ENCODE measurements around the gene CLIC6. TPM values are rescaled to one million over a fixed set of nuclear protein-coding genes. Genes with fewer than 3 reads are reported as not detected.

Gene CLIC6
- total RNA-seq, 1 experiment from 2014 or later = not detected

DNA sequence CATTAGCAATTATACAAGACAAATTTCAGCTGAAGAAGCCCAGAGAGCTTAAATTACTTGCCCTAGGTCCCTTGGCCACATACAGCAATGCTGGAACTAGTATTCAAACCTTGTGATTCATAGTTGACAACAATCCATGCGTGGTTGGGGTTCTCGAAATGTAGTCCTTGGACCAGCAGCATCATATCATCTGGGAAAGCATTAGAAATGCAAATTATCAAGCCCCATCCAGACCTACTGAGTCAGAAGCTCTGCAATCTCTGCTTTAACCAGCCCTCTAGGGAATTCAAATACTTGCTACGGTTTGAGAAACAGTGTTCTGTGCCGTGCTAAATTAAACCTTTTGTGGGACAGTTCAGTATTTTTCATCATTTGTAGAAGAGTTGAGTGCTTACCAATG lies 65.1 kb downstream of the CLIC6 start:
- intact Hi-C loops (cut with micrococcal nuclease) = no loop called here
- Mint-ChIP-seq H3K9me3 (ENCODE audit: unreplicated experiment) (no peaks in the 10 kb centered on the region), H3K4me1 (ENCODE audit: insufficient read depth, unreplicated experiment) (peaks cover 63% of the 10 kb centered on the region), H3K27me3 (ENCODE audit: insufficient read depth, unreplicated experiment) (no peaks in the 10 kb centered on the region), H3K36me3 (ENCODE audit: insufficient read depth, unreplicated experiment) (no peaks in the 10 kb centered on the region), H3K27ac (ENCODE audit: low read depth, unreplicated experiment) (peak overlapping the region; percentile 59), H3K4me3 (ENCODE audit: unreplicated experiment) (no peak overlapping the region)
- no TSS peak for BruUV-seq (replicated peaks)
- DNase-seq (ENCODE audit: unreplicated experiment) = no peak
- ChIA-PET POLR2A (interaction anchor here (0.7 to 8.2 kb wide), 19 partner anchors 10 to 656 kb away, joined by 3 to 63 read pairs (median 6); no protein-coding TSS in a partner anchor), CTCF (interaction anchor here (0.5 to 3.7 kb wide), 7 partner anchors 10 to 142 kb away, joined by 3 to 17 read pairs (median 3); no protein-coding TSS in a partner anchor)
- TF ChIP-seq, protein P1, sequence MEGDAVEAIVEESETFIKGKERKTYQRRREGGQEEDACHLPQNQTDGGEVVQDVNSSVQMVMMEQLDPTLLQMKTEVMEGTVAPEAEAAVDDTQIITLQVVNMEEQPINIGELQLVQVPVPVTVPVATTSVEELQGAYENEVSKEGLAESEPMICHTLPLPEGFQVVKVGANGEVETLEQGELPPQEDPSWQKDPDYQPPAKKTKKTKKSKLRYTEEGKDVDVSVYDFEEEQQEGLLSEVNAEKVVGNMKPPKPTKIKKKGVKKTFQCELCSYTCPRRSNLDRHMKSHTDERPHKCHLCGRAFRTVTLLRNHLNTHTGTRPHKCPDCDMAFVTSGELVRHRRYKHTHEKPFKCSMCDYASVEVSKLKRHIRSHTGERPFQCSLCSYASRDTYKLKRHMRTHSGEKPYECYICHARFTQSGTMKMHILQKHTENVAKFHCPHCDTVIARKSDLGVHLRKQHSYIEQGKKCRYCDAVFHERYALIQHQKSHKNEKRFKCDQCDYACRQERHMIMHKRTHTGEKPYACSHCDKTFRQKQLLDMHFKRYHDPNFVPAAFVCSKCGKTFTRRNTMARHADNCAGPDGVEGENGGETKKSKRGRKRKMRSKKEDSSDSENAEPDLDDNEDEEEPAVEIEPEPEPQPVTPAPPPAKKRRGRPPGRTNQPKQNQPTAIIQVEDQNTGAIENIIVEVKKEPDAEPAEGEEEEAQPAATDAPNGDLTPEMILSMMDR (IDR thresholded peaks at IDR 0.05; ENCODE audit: unreplicated experiment) = no peak

DNA sequence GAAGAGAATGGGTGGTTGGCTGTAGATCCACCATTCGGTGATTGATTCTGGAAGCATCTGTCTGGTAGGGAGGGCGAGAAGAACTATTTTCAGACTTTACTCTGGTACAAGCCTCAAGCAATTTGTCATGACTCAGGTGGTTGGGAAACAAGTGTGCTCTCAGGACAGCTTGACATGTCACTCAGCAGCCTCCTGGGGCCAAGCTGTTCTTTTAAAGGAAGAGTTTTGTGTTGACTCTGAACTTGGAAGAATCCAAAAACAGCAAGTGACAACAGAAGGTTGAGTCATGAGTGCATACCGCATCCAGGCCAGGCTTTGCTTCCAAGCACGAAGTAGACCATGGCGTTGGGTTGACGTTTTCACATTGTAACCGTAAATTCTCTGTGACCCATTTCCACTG lies 65.9 kb downstream of the CLIC6 start:
- intact Hi-C loops (cut with micrococcal nuclease) = no loop called here
- Mint-ChIP-seq H3K4me1 (ENCODE audit: insufficient read depth, unreplicated experiment) (peaks cover 63% of the 10 kb centered on the region), H3K27ac (ENCODE audit: low read depth, unreplicated experiment) (peak overlapping the region; percentile 59), H3K9me3 (ENCODE audit: unreplicated experiment) (no peaks in the 10 kb centered on the region), H3K4me3 (ENCODE audit: unreplicated experiment) (no peak overlapping the region), H3K27me3 (ENCODE audit: insufficient read depth, unreplicated experiment) (no peaks in the 10 kb centered on the region), H3K36me3 (ENCODE audit: insufficient read depth, unreplicated experiment) (no peaks in the 10 kb centered on the region)
- no TSS peak for BruUV-seq (replicated peaks)
- peak; percentile 92 for DNase-seq (ENCODE audit: unreplicated experiment)
- CTCF ChIA-PET = interaction anchor here (1.3 to 3.7 kb wide), 3 partner anchors 11 to 42 kb away, joined by 3 to 17 read pairs (median 16); no protein-coding TSS in a partner anchor
- POLR2A ChIA-PET = interaction anchor here (0.5 to 8.2 kb wide), 18 partner anchors 9 to 522 kb away, joined by 3 to 63 read pairs (median 4); no protein-coding TSS in a partner anchor
- TF ChIP-seq, protein P1 (IDR thresholded peaks at IDR 0.05; ENCODE audit: unreplicated experiment) = no peak

DNA sequence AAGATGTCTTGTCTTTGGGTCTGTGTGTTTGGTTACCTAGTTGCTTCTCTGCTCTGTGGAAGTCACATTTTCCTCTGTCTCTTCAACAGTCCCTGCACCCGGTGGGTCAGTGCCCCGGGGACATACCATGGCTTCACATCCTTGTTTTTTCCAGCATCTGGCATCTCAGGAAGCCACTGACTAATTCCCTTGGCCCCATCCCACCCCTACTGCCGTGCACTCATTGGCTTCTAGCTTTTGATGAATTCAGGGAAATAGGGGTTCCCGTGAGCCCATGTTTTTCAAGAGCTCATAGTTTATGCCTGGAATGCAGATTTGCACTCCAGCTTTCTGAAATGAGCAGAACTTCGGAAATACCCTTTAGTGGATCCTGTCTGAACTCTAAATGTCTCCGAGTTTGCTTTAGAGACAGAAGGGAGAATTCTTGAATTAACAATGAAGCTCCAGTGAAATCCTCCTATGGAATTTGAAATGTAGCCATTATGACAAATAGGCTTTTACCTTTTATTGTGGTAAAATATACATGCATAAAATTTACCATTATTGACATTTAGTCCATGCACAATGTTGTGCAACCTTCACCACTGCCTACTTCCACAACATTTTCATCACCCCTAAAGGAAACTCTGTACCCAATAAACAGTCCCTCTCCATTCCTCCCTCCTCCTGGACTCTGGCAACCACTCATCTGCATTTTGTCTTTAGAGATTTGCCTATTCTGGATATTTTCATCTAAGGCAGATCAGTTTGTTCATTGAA lies 67.5 kb downstream of the CLIC6 start:
- Mint-ChIP-seq H3K36me3 (ENCODE audit: insufficient read depth, unreplicated experiment) (peaks cover 6% of the 10 kb centered on the region), H3K4me1 (ENCODE audit: insufficient read depth, unreplicated experiment) (peaks cover 57% of the 10 kb centered on the region), H3K27ac (ENCODE audit: low read depth, unreplicated experiment) (peak overlapping the region; percentile 24), H3K4me3 (ENCODE audit: unreplicated experiment) (no peak overlapping the region), H3K27me3 (ENCODE audit: insufficient read depth, unreplicated experiment) (no peaks in the 10 kb centered on the region), H3K9me3 (ENCODE audit: unreplicated experiment) (peaks cover 13% of the 10 kb centered on the region)
- ChIA-PET POLR2A (interaction anchor here (0.6 to 8.2 kb wide), 4 partner anchors 60 to 150 kb away, joined by 3 to 63 read pairs (median 15); no protein-coding TSS in a partner anchor), CTCF (interaction anchor here (0.6 to 1.3 kb wide), 2 partner anchors 43 to 95 kb away, joined by 3 to 4 read pairs; no protein-coding TSS in a partner anchor)
- peak; percentile 53 for DNase-seq (ENCODE audit: unreplicated experiment)
- intact Hi-C loops (cut with micrococcal nuclease) = no loop called here
- BruUV-seq (replicated peaks) = no TSS peak
- TF ChIP-seq, protein P1 (IDR thresholded peaks at IDR 0.05; ENCODE audit: unreplicated experiment) = no peak

GRCh38 chr21:34737115-34737514 lies 68.3 kb downstream of the CLIC6 start:
- intact Hi-C loops (cut with micrococcal nuclease) = no loop called here
- Mint-ChIP-seq H3K4me1 (ENCODE audit: insufficient read depth, unreplicated experiment) (peaks cover 49% of the 10 kb centered on the region), H3K9me3 (ENCODE audit: unreplicated experiment) (peaks cover 13% of the 10 kb centered on the region), H3K4me3 (ENCODE audit: unreplicated experiment) (no peak overlapping the region), H3K27me3 (ENCODE audit: insufficient read depth, unreplicated experiment) (no peaks in the 10 kb centered on the region), H3K27ac (ENCODE audit: low read depth, unreplicated experiment) (peak overlapping the region; percentile 24), H3K36me3 (ENCODE audit: insufficient read depth, unreplicated experiment) (peaks cover 6% of the 10 kb centered on the region)
- peak; percentile 22 for DNase-seq (ENCODE audit: unreplicated experiment)
- TF ChIP-seq, protein P1 (IDR thresholded peaks at IDR 0.05; ENCODE audit: unreplicated experiment) = no peak
- BruUV-seq (replicated peaks) = no TSS peak
- ChIA-PET CTCF (interaction anchor here (1.0 to 1.3 kb wide), 2 partner anchors 44 kb away, joined by 3 to 4 read pairs; no protein-coding TSS in a partner anchor), POLR2A (interaction anchor here (0.7 to 8.2 kb wide), 3 partner anchors 45 to 149 kb away, joined by 3 to 63 read pairs (median 5); no protein-coding TSS in a partner anchor)

All from MCF 10A (cell line).